SH-SY5Y (cell line): ENCODE results near the gene CENPE.

Experiments used
- GATA2 ChIP-seq: IDR thresholded peaks from 2 replicates; pipeline ENCODE4 v1.6.1; 2011; ENCODE audit warnings: mild to moderate bottlenecking, low read depth, low read length
- GATA3 ChIP-seq: IDR thresholded peaks from 2 replicates; pipeline ENCODE4 v1.6.1; 2011; ENCODE audit warnings: low read depth, mild to moderate bottlenecking, low read length, moderate library complexity

CENPE gene

GRCh38 chr4:103074744-103075434 lies 123.3 kb downstream of the CENPE start:
- no peak for TF ChIP-seq GATA3
- TF ChIP-seq GATA2 = no peak

GRCh38 chr4:103073792-103074438 lies 124.2 kb downstream of the CENPE start:
- TF ChIP-seq GATA2 (no peak), GATA3 (no peak)

- no peak for TF ChIP-seq GATA2
- TF ChIP-seq GATA3 = no peak
Observed at GRCh38 chr4:103067841-103068547, 130.1 kb downstream of the CENPE start.

DNA sequence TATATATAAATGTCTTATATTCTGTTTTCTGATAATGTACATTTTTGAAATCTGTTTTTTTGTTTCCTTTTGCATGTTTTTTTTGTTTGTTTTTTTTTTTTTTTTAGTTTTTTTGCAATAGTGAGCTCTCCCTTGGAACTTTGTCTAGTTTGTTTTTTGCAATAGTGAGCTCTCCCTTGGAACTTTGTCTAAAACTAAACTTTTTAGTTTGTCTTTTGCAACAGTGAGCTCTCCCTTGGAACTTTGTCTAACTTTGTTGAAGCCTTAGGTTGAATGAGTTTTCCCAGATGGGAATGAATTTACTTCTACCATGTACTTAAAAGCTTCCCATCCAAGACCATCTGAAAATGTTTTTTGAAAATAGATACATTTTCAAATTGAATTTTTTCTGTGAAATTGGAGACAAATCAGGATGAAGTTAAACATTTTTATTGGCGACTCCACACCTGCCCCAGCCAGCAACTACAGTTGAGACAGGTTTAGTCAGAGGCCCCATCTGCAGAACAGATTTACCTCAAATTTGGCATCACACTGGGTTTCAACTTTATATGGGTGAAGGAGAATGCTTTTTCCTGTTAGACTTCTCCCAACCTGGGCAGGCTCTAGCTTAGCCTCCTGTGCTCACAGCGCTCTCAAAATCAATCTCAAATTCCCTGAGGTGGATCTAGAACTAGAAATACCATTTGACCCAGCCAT lies 137.5 kb downstream of the CENPE start:
- TF ChIP-seq GATA3 = no peak
- TF ChIP-seq GATA2 = no peak
